EH (cell line): ENCODE measurements around the gene GIPC3.
"Not testable (repeated sequence)": the region's sequence is repeated elsewhere in the genome, so short reads cannot be mapped to it uniquely, and the experiment has no call there.

ENCODE experiments used
- DNase-seq: peaks from one replicate; pipeline ENCODE4 v3.0.0-alpha.2; 2015; ENCODE audit warnings: low read depth

The GIPC3 gene

GRCh38 chr19:3618811-3619630, 33.7 kb downstream of the GIPC3 start:
- DNase-seq = no peak

- no peak for DNase-seq
Observed at GRCh38 chr19:3619631-3620012, 34.3 kb downstream of the GIPC3 start.

GRCh38 chr19:3620145-3620816, 35.0 kb downstream of the GIPC3 start:
- no peak for DNase-seq

DNA sequence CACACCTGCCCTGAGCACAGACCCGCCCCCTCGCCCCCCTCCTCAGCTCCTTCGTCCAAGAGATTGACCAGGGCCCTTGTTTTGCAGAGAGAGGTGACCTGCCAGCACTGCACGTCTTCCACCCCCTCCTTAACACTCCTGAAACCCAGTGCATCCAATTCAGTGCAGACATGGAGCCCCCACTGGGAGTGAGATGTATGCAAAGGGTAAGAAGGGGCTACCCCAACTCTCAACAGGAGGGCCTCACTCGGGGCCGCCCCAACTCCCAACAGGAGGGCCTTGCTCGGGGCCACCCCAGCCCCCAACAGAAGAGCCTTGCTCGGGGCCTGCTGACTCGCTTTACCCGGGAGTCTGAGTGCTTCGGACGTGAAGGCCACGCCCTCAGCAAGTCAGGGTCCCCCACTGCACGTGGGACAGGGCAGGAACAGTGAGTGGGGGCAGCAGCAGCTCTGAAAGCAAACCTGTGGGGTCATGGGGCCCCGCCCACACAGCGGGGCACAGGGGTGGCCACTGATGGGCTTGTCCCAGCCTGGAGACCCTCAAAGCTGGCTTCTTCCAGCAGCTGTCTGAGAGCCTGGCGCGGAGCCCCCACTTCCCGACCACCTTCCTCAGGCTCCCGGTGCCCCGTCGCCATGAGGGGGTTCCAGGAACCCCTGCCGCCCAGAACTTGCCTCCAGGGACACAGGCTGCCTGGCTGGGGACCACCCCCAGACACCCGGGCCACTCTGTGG, 35.7 kb downstream of the GIPC3 start:
- no peak for DNase-seq

DNA sequence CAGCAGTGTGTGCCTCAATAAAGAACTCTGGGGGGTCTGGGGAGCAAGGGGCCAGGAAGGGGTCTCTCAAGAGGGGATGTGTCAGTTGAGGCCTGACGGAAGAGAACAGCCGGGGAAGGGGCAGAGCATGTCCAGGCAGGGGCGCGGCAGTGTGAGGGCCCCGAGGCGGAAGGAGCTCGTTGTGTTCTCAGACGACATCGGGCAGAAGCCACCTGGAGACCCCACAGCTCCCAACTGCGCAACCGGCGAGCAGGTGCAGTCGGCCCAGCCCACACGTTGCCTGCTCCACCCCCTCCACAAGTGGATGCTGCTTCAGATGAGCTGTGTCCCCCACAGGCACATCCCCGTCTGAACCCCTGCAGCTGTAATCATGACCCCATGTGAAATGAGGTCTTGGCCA, 36.4 kb downstream of the GIPC3 start:
- no peak for DNase-seq

DNA sequence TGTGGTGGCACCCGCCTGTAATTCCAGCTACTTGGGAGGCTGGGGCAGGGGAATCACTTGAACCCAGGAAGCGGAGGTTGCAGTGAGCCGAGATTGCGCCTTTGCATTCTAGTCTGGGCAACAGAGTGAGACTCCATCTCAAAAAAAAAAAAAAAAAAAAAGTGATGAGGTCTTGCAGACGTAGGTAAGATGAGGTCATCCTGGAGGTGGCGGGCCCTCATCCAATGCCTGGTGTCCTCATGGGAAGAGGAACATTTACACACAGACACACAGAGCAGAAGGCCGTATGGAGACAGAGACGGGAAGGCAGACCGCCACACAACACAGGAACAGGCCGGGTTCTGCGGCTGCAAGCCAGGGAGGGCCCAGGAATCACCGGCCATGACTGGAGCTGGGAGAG, 36.9 kb downstream of the GIPC3 start:
- no peak for DNase-seq

- DNase-seq = no peak
Observed at GRCh38 chr19:3623716-3624115, 38.4 kb downstream of the GIPC3 start.

DNA sequence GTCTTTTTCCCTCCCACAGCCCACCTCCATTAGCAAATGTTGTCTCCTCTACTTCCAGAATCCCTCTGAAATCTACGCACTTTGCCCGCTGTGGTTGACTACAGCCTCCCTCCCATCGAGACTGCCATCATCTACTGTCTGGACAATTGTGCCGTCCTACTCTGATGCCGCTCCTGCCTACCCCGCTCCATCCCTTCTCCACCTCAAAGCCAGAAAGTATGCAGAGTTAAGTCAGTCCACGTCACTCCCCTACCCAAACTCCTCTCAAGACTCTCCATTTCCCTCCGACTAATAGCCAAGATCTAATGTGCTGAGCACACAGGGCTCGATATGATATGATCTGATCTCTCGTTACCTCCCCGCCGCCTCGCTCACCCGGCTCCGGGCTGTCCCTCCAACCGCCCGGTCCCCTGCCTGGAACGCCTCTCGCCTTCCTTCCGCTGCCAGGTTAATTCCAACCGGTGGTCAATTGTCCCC, 40.8 kb downstream of the GIPC3 start:
- DNase-seq = peak; percentile 24

GRCh38 chr19:3626473-3627350, 41.4 kb downstream of the GIPC3 start, which contains the start of gene CACTIN:
Gene CACTIN, minus strand, starts transcription at chr19:3626790. Its CDS starts 28 bp downstream, at chr19:3626762.
- peak; percentile 98 for DNase-seq

DNA sequence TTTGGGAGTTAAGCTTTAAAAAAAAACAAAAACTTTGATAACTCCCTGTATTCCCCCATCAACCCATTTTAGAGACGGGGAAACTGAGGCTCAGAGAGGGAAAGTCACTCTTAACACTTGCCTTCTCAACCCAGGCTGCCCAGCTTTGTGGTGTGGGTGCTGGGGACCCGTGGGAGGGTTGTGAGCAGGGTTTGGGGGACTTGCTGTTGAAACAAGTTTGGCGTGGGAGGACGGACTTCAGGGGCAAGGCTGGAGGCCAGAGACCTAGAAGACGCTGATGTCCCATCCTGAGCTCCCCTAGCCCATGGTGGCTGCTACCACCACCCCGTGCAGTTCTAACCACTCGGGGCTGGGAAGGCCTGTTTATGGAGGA, 42.1 kb downstream of the GIPC3 start:
- DNase-seq = no peak

DNA sequence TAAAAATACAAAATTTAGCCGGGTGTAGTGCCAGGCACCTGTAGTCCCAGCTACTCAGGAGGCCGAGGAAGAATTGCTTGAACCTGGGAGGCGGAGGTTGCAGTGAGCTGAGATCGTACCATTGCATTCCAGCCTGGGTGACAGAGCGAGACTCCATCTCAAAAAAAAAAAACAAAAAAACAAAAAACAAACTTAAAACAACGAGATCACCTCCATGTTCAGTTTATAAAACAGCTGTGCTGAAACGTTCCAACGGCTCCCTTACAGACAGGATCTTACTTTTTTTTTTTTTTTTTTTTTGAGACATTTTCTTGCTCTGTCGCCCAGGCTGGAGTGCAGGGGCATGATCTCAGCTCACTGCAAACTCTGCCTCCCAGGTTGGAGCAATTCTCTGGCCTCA, 43.5 kb downstream of the GIPC3 start:
- DNase-seq = not testable (repeated sequence)

DNA sequence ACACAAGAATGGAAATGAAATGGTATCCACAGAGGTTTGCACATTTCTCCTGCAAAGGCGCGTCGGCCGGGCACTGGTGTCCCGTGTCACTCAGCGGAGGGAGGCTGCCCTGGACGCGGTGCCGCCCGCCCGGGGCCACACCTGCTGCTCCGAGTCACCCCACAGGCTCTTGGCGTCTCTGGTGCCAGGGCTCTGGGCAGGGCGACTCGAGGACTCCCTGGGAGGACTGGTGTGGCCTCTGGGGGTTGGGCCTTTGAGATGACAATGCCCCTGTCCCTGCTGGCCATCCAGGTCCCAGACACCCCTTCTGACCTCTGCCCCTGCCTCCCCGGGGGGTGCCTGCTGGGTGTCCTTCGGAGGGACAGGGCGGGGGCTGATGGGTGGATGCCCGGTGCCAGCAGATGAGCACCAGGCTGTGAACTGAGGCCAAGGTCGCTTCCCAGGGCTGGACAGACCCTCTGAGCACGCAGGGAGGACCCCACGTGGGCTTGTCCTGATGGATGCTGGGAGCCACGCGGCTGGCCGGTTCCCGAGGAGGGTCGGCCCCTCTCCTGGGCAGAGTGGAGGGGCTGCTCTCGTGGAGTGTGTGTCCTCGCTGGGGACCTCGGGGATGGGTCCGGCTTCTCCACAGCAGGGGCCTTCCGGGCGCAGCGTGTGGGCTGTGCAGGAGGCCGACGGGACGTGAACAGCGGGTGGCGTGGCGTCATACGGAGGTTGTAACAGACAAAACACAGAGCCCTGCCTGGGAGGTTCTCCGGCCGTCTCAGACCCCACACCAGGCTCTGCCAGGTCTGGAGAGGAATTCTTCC, 46.0 kb downstream of the GIPC3 start:
- no peak for DNase-seq

- no peak for DNase-seq
Observed at GRCh38 chr19:3632098-3632497, 46.8 kb downstream of the GIPC3 start.

GRCh38 chr19:3632739-3633558, 47.7 kb downstream of the GIPC3 start:
- no peak for DNase-seq

GRCh38 chr19:3633559-3633988, 48.3 kb downstream of the GIPC3 start:
- no peak for DNase-seq

GRCh38 chr19:3634496-3635045, 49.3 kb downstream of the GIPC3 start:
- no peak for DNase-seq

DNA sequence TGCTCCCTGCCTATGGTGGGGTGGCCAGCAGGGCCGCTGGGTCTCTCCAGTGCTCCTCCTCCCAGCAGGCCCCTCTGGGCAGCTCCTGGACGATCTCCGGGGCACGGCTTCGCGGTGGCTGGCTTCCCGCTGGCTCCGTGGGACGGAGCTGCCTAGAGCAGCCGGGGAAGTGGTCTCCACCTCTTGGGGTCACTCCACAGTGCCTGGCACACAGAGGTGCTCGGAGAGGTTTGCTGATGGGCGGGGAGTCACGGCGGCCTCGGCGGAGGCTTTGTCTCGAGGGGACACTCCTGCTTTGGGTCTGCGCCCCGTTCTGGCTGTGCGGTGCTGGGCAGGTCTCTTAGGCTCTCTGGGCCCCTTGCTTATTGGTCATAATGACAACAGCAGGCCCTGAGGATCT, 51.2 kb downstream of the GIPC3 start:
- DNase-seq = no peak

DNA sequence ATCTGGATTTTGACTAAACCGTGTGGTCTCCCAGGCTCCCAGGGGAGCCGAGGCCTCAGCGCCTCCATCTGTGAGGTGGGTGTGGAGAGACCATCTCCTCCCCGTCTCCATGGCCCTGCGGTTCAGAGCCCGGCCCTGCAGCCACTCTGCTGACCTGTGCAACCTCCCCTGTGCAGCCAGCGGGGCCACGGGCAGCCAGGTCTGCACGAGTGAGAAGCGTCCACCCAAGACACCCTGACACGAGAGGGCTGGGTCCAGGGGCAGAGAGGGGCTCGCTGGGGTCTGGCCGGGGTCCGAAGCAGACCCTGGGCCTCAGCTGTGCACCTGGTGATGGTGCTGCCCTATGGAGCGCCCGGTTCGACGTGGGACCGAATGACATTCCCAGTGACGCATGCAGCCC, 51.7 kb downstream of the GIPC3 start:
- DNase-seq = no peak

- DNase-seq = no peak
Observed at GRCh38 chr19:3637621-3638020, 52.3 kb downstream of the GIPC3 start.
